Stimulated activated naive CD4-positive, alpha-beta T cell (primary cell): ENCODE results near the gene FRY.
"Not testable (repeated sequence)": the region's sequence is repeated elsewhere in the genome, so short reads cannot be mapped to it uniquely, and the experiment has no call there.

Source experiments
- DNase-seq, 6 experiments: peaks; one replicate each; lab custom pipeline; 2025; lab: John Stamatoyannopoulos, UW

Gene FRY

DNA sequence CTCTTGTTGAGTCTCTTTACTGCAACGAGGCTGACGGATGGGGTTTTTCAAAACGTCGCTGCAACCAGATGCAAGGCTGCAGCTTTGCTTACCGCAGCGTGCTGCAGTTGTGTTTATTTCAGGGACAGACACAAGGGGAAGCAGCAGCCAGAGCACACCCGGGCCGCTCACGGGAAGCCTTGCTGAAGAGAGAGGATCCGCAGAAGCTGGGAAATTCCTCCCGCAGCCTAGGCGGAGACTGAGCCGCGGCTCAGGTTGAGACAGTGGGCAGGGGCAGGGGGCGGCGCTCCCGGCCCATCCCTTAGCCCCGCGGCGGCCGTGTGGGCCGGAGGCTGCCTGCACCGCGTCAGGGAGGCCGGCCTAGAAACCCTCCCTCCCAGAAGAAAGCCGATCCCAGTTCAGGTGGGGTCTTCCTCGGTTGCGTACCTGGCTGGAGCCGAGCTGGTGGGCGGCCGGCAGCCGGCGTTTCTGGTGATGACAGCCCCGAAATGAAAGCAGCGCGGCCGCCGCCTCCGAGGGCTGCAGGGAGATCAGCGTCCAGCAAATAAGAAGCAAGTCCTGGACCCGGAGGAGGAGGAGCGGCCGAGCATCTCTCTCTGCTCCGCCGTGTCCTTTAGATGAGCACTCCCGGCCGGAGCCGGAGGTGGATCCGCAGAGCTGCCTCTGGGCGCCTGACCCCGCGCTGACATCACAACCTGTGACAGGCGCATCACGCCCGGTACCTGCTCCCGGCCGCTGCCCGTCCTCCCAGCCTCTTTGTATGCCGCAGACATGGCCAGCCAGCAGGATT lies at the start of gene FRY:
TSS of gene FRY (plus strand) at position 750 of the 790 bp plus-strand sequence. CDS start at position 772, 22 bp downstream.
- peak; percentile 16 to 55 (median 34) for DNase-seq

DNA sequence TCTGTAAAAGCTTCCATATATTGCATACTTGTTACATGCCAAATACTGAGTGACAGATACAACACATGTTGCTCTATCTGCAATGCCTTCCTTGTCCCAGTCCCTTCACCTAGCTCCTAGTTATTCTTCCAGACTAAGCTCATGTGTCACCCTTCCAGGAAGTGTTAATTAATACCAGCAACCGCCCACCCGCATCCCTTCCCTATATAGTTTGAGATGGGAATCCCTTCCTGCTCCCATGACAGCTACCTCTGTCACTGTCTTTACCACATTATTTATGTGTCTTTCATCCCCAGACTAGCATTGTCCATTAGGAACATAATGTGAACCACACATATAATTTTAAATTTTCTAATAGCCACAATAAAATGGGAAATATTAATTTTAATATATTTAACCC lies 49.5 kb upstream of the FRY start:
- DNase-seq = no peak

DNA sequence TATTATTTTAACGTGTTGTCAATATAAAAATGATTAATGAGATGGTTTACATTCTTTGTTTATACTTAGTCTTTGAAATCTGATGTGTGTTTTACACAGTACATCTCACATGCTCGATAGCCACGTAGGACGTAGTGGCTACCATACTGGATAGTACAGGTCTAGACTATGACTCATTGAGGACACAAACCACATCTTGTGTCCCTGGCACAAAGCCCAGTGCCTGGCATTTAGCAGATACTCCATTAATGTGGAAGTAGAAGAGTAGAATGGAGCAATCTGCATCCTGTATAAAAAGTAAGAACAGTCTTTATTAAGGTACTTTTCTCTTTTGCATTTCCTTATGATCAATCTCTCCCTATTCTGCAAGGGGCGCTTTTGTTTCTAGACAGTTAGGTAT lies 49.0 kb upstream of the FRY start:
- no peak for DNase-seq

DNA sequence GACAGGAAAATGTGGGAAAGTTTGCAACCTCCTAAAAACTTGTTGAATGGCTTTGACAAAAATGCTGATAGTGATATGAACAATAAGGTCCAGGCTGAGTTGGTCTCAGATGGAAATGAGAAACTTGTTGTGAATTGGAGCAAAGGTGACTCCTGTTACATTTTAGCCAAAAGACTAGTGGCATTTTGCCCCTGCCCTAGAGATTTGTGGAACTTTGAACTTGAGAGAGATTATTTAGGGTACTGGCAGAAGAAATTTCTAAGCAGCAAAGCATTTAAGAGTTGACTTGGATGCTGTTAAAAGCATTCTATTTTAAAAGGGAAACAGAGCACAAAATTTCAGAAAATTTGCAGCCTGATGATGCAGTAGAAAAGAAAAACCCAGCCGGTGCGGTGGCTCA lies 47.9 kb upstream of the FRY start:
- not testable (repeated sequence) for DNase-seq

DNA sequence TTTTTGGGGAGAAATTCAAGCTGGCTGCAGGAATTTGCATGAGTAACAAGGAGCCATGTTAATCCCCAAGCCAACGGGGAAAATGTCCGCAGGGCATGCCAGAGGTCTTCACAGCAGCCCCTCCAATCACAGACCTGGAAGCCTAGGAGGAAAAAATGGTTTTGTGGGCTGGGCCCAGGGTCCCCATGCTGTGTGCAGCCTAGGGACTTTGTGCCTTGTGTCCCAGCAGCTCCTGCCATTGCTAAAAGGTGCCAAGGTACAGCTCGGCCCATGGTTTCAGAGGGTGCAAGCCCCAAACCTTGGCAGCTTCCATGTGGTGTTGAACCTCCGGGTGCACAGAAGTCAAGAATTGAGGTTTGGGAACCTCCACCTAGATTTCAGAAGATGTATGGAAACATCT lies 47.2 kb upstream of the FRY start:
- DNase-seq = not testable (repeated sequence)

DNA sequence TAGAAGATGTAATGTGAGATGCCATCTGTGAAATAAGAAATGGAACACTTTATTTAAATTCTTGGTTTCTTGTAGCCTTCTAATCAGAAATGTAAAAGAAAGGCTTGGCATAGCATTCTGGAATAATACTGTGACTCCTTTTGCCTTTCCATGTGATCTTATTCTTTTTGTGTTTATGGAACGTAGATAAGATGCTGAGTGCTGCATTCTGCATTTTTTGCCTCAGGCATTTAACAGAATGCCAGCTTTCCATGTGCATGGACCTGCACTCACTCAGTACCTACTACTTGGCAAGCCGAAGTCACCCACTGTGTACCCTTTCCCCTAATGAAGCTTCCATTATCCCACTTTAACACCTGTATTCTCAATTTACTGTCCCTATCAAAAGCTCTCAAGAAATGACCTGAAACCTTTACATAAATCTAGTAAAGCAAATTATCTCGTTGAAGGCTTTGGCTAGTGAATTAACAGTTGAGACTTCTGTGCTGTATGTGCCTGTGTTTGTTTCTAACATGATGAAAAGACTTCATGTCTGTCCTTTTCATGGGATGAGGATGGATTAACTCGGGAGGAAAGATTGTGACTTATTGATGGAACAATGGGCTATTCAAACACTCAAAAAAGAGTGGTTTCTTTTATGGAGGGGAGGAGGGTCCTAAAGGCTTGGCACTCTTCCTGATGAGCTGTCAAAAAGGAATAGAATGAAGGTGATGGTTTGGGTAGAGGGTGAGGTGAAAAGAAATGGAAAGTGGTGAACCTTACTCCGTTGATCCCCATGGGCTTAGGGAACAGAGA lies 44.7 kb upstream of the FRY start:
- no peak for DNase-seq

DNA sequence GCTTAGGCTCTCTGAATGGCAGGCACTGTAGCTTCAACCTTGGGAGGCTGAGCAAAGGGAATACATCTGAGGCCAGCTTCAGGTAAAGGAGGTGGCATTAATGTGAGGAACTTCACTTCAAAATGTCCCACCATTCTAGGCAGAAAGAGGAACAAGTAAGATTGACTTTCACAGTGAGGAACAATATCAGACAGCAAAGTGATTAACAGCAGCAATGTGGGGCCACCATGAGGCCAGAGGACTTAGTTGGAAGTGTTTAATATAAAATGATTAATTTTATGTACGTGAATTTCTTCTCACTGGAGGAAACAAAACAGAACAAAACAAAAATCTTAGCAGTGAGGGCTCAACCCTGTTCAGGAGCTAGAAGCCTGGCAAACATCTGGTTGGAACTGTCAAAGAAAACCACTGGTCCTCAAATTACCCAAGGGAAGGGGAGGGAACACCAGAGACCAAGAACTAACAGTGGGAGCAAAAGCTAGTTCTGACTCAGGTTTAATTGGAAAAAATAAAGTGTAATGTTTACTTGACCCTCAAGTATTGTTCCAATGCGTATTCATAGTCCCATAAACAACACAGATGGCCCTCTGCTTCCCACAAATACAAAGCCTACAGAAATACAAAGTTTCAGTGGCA lies 43.9 kb upstream of the FRY start:
- no peak for DNase-seq

DNA sequence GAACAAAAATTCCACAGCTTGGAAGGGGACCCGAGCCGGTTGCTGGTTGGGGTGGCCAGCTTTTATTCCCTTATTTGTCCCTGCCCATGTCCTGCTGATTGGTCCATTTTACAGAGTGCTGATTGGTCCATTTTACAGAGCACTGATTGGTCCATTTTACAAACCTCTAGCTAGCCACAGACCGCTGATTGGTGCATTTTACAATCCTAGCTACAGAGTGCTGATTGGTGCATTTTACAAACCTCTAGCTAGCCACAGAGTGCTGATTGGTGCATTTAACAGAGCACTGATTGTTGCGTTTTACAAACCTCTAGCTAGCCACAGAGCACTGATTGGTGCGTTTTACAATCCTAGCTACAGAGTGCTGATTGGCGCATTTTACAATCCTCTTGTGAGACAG lies 37.2 kb upstream of the FRY start:
- not testable (repeated sequence) for DNase-seq

DNA sequence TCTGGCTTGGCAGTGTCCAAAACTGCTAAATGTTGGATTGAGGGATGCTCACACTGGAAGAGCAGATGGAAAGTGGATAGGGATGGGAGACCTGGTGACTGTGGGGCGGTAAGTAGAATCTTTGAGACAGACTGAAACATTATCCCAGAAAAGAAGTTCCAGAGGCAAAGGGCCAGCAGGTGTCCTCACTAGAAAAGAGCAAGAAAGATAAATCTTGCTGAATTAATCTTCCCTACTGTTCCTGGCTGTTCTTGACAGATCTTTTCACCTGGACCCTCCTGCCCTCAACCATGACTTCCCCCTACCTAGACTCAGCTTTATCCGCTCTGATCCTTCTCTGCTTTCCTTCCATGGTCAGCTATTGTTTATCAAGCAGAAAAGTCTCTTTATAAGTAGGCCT lies 35.0 kb upstream of the FRY start:
- DNase-seq = no peak

DNA sequence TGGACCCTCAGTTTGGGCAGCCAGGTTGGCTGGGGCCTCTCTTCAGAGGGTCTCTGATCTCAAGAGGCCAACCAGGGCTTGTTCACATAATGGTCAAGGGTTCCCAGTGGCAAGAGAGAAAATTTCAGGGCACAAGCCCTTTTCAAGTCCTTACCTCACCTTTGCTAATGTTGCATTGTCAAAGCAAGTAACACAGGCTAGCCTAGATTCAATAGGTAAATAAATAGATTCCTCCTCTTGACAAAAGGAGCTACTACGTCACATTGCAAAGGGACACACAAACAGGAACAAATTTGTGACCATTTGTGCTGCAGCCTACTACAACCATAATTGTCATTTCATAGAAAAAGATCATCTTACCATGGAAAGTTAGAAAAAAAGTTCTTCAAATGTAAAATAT lies 33.9 kb upstream of the FRY start:
- no peak for DNase-seq

DNA sequence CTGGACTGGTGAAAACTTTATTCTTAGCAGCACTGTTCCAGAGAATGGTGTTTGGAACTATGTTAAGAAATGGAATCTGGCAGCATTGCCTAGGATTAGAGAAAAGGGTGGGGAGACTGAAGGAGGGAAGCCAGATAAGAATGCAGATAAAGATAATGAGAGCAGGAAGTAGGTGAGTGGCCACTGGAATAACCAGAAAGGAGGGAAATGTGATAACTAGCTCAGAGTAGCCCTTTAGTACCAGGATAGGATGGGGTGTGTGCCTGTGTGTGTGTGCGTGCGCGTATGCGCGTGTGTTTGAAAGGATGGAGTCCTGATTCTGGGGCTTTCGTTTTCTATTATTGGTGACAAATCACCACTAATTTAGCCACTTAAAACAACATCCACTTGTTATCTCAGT lies 33.4 kb upstream of the FRY start:
- no peak for DNase-seq

DNA sequence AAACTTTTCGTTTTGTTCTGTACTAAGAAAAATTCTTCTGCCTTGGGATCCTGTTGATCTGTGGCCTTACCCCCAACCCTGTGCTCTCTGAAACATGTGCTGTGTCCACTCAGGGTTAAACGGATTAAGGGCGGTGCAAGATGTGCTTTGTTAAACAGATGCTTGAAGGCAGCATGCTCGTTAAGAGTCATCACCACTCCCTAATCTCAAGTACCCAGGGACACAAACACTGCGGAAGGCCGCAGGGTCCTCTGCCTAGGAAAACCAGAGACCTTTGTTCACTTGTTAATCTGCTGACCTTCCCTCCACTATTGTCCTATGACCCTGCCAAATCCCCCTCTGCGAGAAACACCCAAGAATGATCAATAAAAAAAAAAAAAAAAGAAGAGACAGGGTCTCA lies 30.8 kb upstream of the FRY start:
- DNase-seq = not testable (repeated sequence)

DNA sequence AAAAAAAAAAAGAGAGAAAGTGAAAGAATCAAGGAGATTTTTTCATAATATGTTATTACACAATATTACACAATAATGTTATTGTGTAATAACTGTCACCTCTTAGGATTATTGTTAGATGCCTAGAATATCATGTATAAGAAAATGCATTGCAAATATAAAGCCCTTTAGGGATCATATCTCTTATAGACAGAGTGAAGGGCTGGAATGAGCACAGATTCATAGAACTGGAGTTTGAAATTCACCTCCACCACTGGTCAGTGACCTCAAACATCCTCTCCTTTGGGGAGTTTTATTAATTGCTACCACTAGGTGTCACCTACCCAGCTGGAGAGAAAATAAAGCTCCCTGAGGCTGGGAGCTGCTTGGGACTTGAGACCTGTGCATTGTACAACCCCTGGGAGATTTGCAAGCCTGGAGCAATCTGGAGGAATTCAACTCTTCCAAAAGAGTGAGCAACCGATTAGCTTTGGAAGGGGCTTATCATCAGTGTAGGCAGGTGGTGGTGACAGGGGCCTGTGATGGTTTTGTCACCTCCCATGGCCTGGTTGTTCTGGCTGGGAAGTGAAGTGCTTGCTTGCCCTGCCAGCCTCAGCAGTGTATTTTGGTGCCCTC lies 30.3 kb upstream of the FRY start:
- peak in 2 of 6 experiments; percentile 1 to 15 for DNase-seq

DNA sequence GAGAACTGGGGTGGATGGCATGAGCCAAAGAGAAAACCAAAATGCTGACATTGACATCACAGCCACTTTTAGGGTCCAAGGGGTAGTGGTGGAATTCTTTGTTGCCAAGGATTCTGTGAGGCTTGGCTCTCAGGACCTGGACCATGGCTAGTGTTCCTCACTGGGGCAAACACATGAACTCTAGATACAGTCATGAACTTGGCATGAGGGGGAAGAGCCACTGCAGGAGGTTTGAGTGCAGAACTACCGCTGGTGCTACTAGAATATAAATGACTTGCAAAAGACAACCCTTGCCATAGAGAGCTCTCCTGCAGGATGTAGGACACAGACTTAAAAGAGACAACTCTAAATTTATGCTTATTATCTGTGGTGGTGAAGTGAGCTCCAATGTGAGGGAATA lies 29.8 kb upstream of the FRY start:
- no peak for DNase-seq

DNA sequence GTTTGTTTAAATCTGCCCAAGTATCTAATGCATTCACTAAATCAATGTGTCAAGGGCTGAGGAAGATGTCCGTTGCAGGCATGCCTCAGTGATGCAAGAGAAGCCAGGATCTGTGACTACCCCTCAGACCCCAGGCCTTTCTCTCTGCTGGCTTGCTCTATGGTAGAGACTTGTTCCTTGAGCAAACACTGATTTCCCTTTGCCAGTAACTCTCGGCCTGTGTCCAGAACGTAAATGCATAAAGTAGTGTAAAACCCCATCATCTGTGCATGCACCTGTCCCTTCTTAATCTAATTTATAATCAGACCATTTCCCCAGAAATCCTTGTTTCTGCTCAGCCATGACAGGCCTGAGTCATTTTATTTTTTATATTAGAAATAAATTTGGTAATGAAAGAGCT lies 28.7 kb upstream of the FRY start:
- DNase-seq = no peak

DNA sequence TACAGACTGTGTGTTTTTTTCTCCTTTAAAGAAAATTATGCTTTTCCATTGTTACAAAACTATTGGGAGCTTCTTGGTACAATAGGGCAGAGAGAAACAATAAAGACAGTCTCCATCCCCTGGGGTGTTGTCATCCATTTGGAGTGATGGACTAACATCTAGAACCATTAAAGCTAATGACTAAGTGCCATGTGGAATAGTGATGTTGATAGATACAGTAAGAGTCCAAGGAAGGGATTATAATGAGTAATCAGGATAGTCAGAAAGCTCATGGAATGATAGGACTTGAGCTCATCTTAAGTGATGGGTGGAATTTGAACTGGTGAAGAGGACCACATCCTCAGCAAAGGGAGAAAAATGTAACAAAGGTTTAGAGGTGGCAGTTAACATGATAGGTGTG lies 24.1 kb upstream of the FRY start:
- no peak for DNase-seq

DNA sequence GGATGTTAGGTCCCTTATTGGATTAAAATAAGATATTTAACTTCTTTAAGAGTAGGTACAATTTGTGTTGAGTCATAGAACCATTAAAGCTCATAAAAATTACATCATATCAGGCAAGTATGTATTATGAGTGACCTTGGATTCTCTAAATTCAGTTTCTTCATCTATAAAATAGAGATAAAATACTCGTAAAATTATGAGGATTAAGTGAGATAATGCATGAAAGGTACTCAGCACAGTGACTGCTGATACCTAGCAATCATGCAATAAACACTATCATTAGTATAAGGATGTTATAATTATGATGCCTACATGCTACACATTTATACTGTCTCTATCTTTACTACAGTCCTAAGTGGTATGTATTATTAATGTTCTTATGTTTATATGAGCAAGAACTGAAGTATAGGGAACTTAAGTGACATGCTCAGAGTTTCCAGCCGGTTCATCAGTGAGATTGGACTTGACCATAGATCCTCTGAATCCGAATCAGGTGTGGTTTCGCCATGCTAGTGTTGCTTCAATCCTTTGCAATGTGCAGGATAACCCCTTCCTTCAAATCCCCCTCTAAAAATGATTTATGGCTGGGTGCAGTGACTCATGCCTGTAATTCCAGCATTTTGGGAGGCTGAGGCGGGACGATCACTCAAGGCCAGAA lies 22.9 kb upstream of the FRY start:
- DNase-seq = no peak

DNA sequence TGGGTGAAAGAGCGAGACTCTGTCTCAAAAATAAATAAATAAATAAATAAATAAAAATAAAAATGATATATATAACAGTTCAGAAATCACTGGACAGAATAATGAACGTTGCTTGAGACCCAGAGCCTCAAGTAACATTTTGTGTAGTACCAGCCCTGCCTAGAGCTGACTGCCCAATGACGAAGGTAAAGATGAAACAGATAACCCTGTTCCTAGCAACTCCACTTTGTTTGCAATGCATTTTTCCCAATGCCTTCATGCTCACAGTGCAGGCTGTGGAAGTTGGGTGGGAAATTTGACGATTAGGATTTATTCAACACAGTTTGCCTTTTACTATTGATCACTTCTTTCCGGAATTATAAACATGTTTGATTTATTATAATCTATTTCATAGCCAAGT lies 22.2 kb upstream of the FRY start:
- DNase-seq = no peak

DNA sequence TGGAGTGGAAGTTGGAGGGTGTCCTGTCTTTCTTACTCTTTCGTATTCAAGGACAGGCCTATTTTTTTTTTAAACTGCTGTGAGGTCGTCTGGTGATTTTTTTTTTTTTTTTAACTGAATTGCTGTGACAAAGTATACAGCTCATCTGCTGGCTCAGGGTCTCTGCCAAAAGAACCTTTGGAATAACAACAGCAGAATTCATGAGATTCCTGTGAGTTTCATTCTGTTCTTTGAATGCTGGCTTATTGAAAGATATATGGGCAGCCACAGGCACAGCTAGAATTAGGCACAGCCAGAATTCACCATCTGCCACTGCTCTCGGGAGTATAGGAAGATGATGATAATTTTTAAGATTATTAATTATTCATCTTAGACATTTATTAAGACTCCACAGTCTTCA lies 21.4 kb upstream of the FRY start:
- no peak for DNase-seq

DNA sequence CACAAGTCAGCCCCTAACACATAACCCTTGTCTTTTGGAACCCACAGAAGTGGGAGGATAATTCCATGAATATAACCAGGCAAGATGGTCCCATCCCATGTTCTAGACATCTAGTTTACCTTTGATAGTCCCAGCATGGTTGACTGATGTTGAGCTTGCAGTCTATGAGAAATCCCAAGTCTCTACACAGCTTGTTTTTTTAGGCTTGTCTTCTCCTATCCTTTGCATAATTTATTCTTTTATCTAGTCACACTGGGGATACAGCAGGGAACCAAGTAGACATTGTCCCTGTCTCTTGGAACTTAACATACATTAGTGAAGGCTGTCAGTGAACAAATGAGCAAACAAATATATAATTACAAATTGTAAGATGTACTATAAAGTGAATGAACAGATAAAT lies 19.6 kb upstream of the FRY start:
- no peak for DNase-seq

DNA sequence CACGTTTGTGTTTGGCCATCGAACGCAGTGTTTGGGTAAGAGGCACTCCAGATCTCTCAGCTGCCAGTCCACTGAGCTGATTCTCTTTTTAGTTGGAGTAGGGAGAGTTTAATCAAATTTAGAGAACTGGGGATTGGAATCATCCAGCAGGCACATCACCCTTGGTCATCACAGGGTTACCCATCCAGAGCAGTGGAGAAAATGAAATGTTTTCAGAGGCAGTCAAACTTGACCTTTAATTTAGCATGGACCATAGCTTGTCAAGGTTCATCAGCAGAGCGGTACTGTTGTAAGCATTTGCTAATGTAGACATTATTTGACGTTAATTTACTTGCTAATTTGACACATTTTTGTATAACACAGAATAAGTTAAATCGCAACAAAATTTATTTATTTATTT lies 18.4 kb upstream of the FRY start:
- no peak for DNase-seq

DNA sequence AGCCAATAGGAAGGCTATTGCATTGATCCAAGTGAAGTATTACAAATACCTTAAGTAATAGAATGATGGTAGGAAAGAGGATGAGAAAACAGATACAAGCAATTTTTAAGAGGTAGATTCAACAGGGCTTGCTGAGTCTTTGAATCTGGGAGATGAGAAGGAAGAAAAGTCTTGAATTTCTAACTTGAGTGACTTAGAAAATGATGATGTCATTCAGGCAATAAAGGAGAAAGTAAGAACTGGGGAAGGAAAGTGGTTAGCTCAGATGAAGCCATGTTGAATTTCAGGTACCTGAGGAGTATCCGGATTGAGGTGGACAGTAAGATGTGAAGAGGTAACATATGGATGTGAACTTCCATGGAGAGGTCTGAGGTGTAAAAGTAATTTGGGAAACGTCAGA lies 15.5 kb upstream of the FRY start:
- no peak for DNase-seq
